ENCODE measurements around the gene XYLB.

Gene XYLB

GRCh38 chr3:38454178-38454883 is 107.7 kb downstream of the XYLB start:
- FAIRE-seq (no peak), DNase-seq (ENCODE audit: insufficient read length) (peak; percentile 52)
- TF ChIP-seq POLR2AphosphoS5 (IDR thresholded peaks at IDR 0.05; ENCODE audit: low read depth, low read length) (no peak), POLR2A (IDR thresholded peaks at IDR 0.05; ENCODE audit: low read depth, low read length) (0 out of 2 replicates have a peak, but pooled peaks have one; percentile 35)

- DNase-seq (ENCODE audit: insufficient read length) (peak; percentile 43), FAIRE-seq (no peak)
- no peak for TF ChIP-seq POLR2A (IDR thresholded peaks at IDR 0.05; ENCODE audit: low read depth, low read length)
- no peak for TF ChIP-seq POLR2AphosphoS5 (IDR thresholded peaks at IDR 0.05; ENCODE audit: low read depth, low read length)
- TF ChIP-seq TAF1 (IDR thresholded peaks at IDR 0.05; ENCODE audit: borderline replicate concordance, low read depth, low read length) = no peak
Observed at GRCh38 chr3:38454884-38455638, 108.5 kb downstream of the XYLB start.

- FAIRE-seq (no peak), DNase-seq (ENCODE audit: insufficient read length) (no peak)
- TF ChIP-seq POLR2A (IDR thresholded peaks at IDR 0.05; ENCODE audit: low read depth, low read length) (no peak), POLR2AphosphoS5 (IDR thresholded peaks at IDR 0.05; ENCODE audit: low read depth, low read length) (no peak), TAF1 (IDR thresholded peaks at IDR 0.05; ENCODE audit: borderline replicate concordance, low read depth, low read length) (no peak)
Observed at GRCh38 chr3:38455639-38456430, 109.2 kb downstream of the XYLB start.

DNA sequence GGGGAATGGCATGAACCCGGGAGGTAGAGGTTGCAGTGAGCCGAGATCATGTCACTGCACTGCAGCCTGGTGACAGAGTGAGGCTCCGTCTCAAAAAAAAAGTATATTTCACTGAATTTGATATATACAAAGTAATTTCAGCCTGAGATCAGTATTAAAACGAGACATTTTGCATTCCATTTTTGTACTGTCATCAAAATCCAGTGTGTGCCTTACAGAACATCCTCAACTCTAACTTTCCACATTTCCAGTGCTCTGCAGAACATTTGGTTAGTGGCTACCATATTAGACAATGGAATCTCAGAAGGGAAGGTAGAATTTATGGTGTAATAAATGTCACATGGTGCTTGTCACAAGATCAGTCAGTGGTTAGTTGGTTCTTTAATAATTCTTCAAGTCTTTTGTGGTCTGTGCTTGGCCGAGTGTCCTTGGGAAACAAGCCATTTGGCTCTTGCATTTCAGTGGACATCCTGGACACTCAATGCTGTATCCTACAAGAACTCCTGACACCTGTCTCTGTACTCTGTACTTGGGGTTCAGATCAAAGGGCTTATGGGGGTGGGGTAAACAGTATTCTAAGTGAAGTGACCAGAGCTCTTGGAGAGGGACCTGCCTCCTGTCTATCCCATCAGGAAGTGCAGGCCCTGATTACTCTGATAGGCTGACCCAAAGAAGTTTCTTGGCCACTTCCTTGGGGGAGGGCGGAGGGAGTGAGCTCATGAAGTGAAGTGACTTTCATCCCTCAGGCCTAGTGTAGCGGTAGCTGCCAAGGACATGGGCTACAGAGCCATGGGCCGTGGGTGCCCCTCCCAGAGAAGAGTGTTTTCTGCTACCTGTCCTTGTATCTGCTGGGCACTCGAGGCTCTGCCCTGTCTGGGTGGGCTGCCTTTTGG is 110.8 kb downstream of the XYLB start:
- DNase-seq (ENCODE audit: insufficient read length) (no peak), FAIRE-seq (no peak)
- TF ChIP-seq POLR2AphosphoS5 (IDR thresholded peaks at IDR 0.05; ENCODE audit: low read depth, low read length) = no peak
- no peak for TF ChIP-seq POLR2A (IDR thresholded peaks at IDR 0.05; ENCODE audit: low read depth, low read length)
- no peak for TF ChIP-seq TAF1 (IDR thresholded peaks at IDR 0.05; ENCODE audit: borderline replicate concordance, low read depth, low read length)

- FAIRE-seq (no peak), DNase-seq (ENCODE audit: insufficient read length) (no peak)
- TF ChIP-seq TAF1 (IDR thresholded peaks at IDR 0.05; ENCODE audit: borderline replicate concordance, low read depth, low read length) (no peak), POLR2AphosphoS5 (IDR thresholded peaks at IDR 0.05; ENCODE audit: low read depth, low read length) (no peak), POLR2A (IDR thresholded peaks at IDR 0.05; ENCODE audit: low read depth, low read length) (no peak)
Observed at GRCh38 chr3:38458796-38459498, 112.4 kb downstream of the XYLB start.

DNA sequence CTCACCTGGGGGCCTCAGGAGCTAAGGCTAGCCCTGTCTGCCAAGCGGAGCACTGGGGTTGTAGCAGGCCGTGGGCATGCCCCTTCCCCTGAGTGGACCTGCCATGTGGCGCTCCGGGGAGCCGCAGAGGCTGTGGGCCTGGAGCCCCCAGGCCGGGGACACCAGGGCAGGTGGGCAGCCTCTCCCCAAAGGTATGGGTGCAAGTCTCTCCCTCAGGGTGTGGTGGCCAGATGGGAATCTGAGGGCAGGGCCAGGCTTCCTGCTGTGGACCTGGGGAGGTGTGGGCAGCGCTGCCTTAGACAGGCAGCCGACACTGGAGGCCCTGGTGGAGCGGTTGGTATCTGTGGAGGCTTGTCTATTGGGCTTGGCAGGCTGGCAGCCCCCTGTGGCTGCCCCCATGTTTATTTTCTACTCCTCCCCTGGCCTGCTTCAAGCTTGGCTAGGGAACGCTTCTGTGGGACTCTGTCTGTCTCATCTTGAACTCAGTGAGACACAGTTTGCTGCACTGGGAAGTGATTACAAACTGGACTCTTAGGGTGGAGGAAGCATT is 113.0 kb downstream of the XYLB start:
- TF ChIP-seq POLR2A (IDR thresholded peaks at IDR 0.05; ENCODE audit: low read depth, low read length) (no peak), POLR2AphosphoS5 (IDR thresholded peaks at IDR 0.05; ENCODE audit: low read depth, low read length) (no peak), TAF1 (IDR thresholded peaks at IDR 0.05; ENCODE audit: borderline replicate concordance, low read depth, low read length) (no peak)
- FAIRE-seq (no peak), DNase-seq (ENCODE audit: insufficient read length) (no peak)

DNA sequence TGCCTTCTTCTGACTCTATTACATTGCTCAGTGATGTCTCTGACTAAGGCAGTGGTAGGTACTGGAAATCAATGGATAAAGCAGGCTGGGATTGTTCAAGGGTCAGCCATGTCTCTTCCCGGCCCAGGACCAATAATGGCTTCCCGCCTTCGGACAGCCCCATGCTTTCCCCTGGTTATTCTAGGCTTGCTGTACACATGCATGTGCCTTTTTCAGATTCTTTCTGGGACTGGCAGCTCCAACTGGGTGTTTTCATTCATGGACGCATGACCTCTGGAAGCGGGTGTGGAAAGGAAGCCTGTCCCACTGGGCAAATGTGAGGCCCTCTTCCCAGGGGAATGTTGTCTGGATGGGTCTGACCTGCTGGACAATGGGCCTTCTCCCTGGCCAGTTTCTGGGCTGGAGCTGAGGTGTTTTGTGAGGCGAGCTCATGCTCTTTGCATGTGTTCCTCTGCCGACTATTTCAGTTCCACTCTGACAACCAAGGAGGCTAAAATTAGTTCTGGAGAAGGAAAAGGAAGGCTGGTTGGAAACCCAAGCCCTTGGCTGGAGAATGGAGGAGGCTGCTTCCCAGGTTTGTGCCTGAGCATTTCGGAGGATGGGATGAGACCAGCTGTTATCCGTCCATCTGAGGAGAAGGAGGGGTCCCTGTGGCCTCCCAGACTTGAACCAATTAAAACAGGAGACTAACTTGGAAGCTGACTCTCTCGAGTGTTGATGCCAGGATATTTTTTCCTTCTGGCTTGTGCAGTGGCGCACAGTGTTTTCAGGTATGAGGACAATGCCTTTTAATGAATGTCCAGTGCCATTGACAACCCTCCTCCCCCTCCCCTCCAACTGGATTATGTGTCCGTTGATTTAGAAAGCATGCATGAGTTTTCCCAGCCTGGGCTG is 114.0 kb downstream of the XYLB start:
- no peak for TF ChIP-seq POLR2A (IDR thresholded peaks at IDR 0.05; ENCODE audit: low read depth, low read length)
- TF ChIP-seq TAF1 (IDR thresholded peaks at IDR 0.05; ENCODE audit: borderline replicate concordance, low read depth, low read length) = no peak
- TF ChIP-seq POLR2AphosphoS5 (IDR thresholded peaks at IDR 0.05; ENCODE audit: low read depth, low read length) = no peak
- FAIRE-seq (no peak), DNase-seq (ENCODE audit: insufficient read length) (no peak)

Measured in GM12892 (cell line).